Measurements from ENCODE around the gene HAPLN2.
A peak's percentile ranks its signal among the peaks of the same experiment; 100 is the strongest.
"Not testable (repeated sequence)": the region's sequence is repeated elsewhere in the genome, so short reads cannot be mapped to it uniquely, and the experiment has no call there.

Gene HAPLN2

DNA sequence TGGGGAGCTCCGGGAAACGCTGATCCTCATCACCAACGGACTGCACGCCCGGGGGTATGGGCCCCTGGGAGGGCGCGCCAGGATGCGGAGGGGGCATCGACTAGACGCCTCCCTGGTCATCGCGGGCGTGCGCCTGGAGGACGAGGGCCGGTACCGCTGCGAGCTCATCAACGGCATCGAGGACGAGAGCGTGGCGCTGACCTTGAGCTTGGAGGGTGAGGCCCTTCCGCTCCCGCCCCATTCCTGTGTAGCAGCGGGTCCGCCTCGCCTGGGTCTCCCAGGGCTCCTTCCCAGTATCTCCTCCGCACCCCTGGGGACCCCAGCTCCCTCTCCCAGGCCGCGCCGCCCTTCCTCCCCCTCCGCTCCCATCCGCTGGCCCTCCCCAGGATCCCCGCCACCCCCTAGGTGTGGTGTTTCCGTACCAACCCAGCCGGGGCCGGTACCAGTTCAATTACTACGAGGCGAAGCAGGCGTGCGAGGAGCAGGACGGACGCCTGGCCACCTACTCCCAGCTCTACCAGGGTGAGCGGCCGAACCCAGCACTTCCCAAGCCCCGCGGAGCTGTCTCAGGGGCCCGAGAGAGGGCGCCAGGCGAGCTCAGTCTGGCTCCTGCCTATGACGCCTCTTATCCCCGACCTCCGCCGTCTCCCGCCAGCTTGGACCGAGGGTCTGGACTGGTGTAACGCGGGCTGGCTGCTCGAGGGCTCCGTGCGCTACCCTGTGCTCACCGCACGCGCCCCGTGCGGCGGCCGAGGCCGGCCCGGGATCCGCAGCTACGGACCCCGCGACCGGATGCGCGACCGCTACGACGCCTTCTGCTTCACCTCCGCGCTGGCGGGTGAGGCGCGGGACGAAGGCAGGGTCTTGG is 5.0 kb downstream of the HAPLN2 start:
- peak; percentile 82 to 95 for DNase-seq

DNA sequence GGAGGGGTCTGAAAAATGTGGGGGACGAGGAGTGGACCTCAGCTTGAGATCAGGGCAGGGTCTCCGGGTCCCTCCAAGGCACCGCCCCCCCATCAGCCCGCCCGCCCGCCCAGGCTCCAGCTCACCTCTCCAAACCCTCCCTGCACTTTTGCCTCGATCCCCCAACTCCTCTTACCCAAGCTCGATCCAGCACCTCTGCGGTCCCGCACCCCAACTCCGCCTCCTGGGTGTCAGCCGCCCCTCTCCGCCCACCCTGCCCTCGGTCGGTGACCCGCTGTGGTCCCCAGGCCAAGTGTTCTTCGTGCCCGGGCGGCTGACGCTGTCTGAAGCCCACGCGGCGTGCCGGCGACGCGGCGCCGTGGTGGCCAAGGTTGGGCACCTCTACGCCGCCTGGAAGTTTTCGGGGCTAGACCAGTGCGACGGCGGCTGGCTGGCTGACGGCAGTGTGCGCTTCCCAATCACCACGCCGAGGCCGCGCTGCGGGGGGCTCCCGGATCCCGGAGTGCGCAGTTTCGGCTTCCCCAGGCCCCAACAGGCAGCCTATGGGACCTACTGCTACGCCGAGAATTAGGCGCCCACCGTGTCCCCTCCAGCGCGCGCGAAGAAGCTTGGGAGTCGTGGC is 5.7 kb downstream of the HAPLN2 start:
- DNase-seq, result peak in 1 of 2 experiments; percentile 71

DNA sequence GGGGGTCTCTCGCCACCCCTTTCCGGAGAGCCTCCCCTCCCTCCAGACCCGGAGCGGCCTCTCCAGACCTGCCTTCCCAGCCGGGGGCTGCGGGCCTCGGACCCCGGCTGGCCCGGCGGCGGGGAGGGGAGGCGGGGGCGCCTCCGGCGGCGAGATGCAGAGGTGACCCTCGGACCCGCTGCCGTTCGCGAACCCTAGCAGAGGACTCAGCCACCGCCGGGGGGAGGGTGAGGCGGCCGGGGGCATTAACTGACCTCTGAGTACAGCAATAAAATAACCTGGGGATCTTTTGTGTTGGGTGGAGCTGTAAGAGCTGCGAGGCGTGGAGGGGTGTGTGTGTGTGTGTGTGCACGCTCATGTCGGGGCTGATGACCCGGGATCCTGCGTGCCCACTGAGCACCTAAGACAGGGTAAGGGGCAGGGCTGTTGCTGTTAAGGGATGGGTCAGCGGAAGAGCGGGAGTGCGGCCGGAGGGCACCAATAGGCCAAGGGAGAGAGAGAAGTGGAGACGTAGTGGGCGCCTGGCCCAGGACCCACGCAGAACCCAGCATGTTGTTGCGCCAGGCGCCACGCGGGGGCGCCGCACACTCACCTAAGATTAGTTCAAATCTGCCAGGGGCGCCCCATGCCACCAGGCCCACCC is 6.3 kb downstream of the HAPLN2 start:
- DNase-seq, result peak in 1 of 2 experiments; percentile 90

DNA sequence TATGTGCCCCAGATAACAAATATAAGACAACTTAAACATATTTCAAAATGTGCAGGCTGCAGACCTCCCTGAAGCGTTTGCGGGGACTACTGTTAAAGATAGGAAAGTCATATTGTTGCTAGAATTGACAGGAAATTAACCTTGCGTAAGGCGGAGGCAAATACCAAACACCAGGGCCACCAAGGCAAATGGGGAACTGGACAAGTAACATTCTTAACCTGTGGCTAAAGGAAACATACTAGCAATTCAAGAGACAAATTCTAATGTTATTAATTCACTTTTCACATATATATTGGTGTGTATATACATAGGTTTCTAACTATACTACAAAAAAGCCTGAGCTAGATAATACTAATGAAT is 6.8 kb downstream of the HAPLN2 start:
- no peak for DNase-seq

DNA sequence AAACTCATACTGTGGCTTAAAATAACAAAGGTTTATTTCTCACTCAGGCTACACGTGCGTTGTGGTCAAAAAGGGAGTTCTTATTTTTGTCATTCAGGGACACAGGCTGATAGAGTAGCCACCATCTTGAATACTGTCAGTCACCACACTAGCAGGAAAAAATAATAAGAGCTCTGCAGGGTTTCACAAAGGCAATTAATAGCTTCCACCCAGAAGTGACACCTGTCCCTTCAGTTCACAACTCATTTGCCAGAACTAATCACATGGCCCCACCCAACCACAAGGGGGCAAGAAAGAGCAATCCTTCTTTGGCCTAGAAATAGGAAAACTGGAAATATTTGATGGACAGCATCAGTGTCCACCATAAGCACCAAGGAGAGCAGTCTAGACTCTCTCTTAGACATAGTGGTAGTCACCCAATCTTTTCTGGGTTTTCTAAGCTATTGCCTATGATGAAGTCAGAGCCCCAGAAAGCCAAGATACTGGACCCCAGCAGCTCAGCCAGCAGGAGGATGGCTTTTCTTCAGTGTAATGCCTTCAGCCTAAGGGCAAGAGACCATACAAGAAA is 8.2 kb downstream of the HAPLN2 start:
- peak; percentile 61 to 83 for DNase-seq

DNA sequence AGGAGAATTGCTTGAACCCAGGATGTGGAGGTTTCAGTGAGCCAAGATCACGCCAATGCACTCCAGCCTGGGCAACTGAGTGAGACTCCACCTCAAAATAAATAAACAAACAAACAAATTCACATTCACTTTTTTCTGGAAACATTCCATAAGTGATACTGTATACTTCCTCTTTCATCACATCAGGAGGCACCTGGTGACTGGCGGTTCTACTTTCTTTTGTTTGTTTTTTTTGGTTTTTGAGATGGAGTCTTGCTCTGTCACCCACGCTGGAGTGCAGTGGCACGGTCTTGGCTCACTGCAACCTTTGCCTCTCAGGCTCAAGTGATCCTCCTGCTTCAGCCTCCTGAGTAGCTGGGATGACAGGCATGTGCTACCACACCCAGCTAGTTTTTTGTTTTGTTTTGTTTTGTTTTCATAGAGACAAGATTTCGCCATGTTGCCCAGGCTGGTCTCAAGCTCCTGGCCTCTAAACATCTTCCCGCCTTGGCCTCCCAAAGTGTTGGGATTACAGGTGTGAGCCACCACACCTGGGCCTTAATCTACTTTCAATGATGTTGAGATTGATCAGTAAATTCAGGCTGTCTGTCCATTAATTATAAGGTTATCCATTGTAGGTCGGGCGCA is 10.7 kb downstream of the HAPLN2 start:
- no peak for DNase-seq

DNA sequence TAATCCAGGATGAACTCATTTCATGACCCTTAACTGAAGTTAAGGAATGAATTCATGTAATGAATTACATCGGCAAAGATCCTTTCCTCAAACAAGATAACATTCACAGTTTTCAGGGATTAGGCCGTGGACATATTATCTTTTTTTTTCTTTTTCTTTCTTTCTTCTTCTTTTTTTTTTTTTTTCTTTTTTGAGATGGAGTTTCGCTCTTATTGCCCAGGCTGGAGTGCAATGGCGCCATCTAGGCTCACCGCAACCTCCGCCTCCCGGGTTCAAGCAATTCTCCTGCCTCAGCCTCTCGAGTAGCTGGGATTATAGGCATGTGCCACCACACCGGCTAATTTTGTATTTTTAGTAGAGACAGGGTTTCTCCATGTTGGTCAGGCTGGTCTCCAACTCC is 11.9 kb downstream of the HAPLN2 start:
- not testable (repeated sequence) for DNase-seq

DNA sequence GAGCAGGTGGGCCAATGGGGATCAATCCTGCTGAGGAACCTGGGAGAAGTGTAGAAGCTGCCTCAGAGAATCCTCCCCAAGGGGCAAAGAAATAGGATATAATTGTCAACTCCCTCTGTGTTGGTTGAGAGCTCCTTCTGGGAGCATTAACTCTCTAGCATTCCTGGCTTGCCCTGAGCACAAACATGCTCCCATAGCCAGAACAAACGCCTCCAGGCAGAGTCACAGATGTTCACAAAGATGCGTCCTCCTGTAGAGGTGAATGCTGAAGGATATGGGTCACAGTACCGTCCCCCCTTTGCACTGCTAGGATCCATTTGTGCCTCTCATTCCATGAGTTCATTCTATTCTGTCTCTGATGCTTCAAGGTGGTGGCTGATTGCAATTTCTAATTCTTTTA is 13.1 kb downstream of the HAPLN2 start:
- DNase-seq, result no peak

DNA sequence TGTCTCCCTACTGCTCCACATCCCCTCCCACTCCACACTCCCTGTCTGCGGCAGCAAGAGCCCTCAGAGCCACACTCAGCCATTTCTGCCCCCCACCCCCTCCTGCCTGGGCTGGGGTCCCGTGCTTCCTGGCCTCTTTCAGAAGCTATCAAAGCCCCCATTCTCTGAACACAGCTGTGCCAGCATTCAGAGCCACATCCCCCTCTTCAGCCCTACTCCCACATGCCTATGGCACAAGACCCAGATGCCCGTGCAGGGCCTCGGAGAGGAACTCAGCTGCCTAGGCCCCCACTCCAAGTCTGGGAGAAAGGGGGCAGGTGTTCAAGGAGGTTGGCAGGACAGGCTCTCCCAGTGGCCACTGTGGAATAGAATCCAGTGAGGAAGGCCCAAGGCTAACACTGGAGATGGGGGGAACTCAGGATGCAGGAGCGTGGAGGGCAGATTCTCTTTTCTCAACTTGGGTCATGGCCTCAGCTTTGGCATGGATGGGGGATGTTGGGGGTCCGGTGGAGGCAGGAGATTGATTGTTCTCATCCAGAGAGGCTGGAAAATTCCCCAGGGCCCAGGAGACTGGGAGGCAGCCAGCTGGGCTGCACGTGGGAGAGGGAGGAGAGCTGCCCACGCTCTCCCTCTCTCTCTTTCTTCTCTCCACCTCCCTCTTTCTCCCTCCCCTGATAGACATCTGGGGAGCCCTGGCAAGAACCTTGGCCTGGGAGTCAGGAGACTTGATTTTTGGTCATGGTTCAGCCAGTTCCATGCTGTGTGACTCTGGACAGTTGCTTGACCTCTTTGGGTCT is 19.2 kb downstream of the HAPLN2 start:
- DNase-seq, result no peak

DNA sequence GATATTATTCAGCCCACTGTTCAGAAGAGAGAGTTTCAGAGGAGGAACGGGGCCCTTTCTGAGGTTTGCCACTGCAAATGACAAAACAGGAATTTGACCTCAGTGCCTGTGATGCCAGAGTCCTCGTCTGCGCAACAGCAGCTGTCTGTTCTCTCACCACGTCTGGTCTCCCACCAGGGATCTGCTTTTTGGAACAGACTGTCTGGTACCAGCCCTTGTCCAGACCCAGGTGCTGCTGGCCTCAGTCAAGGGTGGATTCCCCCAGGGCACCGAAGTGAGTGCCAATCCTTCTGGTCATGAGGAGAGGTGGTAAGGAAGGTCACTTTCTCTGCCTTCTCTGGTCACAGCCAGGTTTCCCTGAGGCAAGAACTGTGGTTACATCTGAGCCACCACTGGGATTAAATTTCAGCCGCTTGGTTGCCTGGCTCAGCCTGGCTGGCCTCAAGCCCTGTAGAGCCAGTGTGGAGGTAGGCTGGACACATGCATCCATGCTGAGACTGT is 20.4 kb downstream of the HAPLN2 start:
- peak in 1 of 2 experiments; percentile 47 for DNase-seq

DNA sequence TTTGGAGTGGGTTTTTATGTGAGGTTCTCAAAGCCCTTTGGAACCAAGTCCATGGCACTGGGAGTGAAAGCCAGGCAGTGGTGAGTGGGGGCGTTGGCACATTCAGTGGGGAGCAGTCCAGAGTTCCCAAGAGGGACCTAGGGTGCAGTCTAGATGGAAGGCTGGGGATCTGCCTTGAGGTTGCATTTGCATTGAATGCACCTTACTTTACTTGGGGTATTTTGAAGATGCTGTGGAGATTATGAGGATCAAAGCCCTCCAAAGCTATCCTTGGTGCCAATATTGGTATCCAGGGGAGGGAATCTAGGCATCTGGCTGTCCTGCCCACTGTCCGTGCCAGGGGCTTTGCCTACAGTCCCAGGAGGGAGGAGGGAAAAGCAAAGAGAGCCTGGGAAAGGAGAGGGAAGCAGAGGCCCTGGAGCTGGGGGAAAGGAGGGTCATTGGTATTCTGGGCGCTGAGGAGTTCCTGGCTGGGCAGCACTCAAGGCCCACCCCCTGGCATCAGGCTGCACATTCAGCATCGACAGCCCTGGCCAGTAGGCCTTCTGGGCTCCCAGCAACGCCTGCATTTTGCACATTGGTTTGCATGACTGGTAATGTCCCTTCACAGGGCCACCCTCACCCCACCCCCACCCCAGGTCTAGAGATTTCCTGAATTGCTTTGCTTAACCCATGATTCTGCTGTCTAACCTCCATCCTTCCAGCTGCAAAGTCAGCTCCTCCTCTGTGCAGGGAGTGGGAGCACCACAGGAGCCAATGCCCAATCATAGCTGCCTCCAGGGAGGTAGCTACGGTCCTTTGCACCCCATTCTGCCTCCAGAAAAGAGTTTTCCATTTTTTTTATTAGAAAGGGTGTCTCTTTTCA is 21.9 kb downstream of the HAPLN2 start:
- DNase-seq, result peak in 1 of 2 experiments; percentile 34

DNA sequence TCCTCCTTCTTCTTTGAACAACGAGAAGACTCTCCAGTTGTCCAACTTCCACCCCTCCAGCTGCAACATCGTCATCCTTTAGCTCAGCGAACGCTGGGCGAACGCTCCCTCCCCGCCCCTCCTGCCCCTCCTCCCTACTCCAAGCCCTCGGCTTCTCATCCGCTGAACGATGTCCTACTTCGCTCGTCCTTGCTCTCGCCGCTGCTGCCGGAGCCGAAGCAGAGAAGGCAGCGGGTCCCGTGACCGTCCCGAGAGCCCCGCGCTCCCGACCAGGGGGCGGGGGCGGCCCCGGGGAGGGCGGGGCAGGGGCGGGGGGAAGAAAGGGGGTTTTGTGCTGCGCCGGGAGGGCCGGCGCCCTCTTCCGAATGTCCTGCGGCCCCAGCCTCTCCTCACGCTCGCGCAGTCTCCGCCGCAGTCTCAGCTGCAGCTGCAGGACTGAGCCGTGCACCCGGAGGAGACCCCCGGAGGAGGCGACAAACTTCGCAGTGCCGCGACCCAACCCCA is 22.6 kb downstream of the HAPLN2 start, which contains the start of gene BCAN:
Gene BCAN (plus strand): TSS at position 357 of the 504 bp plus-strand sequence. CDS start 3,938 bp downstream, outside the sequence.
- DNase-seq, result peak in 1 of 2 experiments; percentile 89

DNA sequence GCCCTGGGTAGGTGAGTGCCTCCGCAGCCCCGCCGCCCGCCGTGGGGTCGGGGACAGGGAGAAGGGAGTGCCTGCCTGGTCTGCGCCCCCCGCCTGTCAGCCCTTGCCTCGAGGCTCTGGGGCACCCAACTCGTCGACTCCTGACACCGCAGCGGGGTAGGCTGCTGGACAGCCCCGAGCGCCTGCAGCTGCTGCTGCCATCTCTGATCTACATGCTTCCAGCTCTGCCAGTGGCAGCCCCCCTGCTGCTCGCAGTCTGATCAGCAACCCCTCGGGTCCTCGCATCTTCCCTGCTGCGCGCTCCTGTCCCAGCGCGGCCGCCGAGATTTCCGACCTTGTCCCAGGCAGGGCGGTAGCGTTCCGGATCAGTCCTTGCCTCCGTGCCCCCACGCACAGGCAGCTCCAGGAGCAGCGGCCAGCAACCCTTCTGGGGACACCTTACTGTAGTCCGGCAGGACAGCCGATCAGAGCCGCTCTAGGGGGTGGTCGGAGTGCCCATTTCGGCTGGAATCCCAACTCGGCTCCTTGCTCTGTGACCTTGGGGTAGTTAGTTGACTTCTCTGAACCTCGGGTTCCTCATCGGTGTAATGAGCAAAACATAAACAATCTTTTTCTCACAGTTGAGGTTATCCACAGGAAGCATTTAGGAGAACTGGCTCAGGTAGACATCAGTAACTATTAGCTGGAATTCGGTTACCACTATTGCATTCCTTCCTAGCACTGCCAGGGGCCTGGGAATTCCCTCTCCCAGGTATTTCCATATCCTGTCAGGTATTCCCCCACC is 23.2 kb downstream of the HAPLN2 start:
- DNase-seq, result peak in 1 of 2 experiments; percentile 75

DNA sequence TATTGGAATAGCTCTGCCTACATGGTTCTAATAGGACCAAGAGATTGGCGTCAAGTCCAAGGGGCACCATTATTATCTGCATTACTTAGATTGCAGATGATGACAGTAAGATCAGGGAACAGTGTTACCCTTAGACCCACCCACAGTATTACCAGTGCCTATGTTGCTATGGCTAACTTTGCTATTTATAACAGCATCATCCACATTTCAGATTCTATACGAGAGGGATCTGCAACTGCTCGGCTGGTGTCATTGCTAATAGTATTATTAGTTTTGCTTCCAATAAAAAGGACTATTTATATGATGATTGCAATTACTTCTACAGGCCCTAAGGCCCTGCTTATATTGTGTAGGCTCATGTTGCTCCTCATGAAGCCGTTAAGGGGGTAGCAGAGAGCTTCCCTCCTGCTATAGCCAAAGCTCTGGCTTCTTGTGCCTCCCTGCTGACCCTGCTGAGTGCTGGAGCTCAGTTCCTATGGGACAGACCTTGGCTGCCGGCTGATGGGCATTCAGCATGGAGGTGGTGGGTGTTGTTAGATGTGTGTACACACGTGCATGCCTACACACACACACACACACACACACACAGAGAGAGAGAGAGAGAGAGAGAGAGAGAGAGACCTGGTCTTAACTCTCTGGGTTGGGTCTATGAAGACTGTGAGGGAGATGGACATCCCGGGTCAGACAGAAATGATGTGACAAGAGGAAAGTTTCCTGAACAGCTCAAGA is 24.0 kb downstream of the HAPLN2 start:
- peak in 1 of 2 experiments; percentile 38 for DNase-seq

DNA sequence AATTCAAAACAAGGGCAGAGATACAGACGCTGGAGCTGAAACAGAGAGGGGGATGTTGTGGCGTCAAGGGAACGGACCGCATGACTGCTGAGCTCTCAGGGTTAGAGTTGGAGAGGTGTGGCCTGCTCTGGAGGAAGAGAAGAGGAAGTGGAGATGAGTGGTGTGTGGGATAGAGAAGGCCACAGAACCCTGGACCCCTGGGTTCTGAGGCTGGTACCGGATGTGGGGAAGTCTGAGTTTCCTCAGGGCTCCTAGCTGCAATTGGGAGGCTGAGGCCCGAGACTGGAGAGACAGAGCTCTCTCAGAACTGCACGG is 24.5 kb downstream of the HAPLN2 start:
- DNase-seq, result no peak

DNA sequence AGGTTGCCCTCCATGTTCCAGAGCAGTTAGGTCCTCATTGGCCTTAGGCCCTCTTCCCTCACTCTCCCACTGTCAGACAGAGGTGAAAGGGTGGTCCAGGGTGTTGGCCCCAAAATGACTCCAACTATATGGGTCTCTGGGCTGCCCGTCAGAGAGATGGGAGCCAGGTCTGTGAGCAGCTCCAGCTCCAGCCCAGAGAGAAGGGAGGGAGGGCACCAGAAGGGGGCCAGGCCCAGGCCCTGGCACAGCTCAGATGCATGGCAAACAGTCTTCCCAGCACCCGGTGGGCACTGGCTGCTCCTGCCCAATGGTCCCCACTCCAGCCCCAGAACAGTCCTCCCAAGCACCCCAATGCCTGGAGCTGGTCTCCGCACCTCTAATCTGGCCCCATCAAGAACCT is 24.9 kb downstream of the HAPLN2 start:
- no peak for DNase-seq

DNA sequence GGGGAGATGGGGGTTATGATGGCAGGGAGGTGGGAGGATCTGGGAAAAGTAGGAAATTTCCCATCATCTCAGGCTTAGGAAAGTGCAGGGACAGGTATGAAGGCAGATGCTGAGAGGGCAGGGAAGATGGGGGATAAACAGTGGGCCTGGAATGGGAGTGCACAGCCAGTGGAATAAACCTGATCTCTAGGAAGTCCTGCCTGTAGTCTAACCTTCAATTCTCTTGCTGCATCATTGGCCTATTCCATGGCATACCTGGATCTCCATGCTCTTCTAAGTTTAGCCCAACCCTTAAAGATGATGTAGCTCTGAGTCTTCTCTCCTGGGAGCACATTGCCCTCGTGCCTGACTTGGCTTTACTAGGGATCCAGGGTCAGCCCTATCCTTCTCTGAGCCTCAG is 25.4 kb downstream of the HAPLN2 start:
- DNase-seq, result no peak

DNA sequence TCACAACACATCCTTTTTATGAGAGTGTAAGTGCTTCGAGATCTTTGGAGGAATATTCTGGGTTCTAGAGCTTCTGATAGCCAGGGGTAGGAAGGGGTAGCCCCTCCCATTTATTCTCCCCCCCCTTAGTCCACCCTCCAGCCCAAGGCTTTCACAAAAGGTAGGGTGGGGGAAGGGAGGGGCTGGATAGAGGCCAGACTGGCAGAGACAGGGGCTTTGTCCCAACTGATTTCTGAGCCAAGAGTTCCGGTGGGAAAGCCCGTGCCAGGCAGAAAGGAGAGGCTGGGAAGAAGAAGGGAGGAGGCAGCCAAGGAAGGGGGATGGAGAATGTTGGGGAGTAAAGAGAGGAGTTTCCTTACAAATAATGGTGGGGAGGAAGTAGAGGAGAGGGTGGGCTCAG is 25.8 kb downstream of the HAPLN2 start:
- DNase-seq, result no peak

DNA sequence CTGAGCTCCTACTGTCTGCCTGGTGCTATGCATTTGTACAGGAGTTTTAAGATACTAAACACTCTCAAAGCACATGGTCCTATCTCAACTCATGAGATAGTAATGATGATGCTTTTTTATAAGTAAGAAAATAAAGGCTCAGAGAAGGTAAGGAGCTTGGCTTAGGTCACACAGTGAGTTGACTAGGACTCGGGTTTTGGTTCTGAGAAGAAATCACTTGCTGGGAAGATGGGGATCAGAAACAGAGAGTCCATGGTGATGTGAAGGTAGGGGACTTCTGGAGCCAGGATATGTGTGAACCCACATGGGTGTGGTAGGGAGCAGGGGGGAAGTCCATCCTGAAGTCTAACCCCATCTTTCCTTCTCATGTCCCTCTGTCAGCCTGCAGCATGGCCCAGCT is 26.5 kb downstream of the HAPLN2 start:
- no peak for DNase-seq

Data from NCI-H526 (cell line).